SKM-1 treated with dmso at 0.1 percent for 144 hours (cell line): ENCODE results near the gene FTO.

Experiments
- DNase-seq: peaks from one replicate; lab custom pipeline; 2025; ENCODE audit not compliant: unreplicated experiment; lab: John Stamatoyannopoulos, UW

FTO gene

GRCh38 chr16:54142787-54143186, 438.8 kb downstream of the FTO start:
- DNase-seq: no peak

- DNase-seq: no peak
Measured at GRCh38 chr16:54143410-54143809, 439.5 kb downstream of the FTO start.

- DNase-seq: no peak
Measured at GRCh38 chr16:54143934-54144571, 440.1 kb downstream of the FTO start.

GRCh38 chr16:54144572-54144947, 440.6 kb downstream of the FTO start:
- no peak for DNase-seq

GRCh38 chr16:54145881-54146280, 441.9 kb downstream of the FTO start:
- no peak for DNase-seq

- no peak for DNase-seq
Measured at GRCh38 chr16:54148974-54149373, 445.0 kb downstream of the FTO start.

GRCh38 chr16:54150861-54151260, 446.9 kb downstream of the FTO start:
- no peak for DNase-seq

GRCh38 chr16:54152362-54153239, 448.6 kb downstream of the FTO start:
- no peak for DNase-seq

- DNase-seq: no peak
Measured at GRCh38 chr16:54153240-54153934, 449.4 kb downstream of the FTO start.

GRCh38 chr16:54156349-54156748, 452.4 kb downstream of the FTO start:
- no peak for DNase-seq

GRCh38 chr16:54158986-54159385, 455.0 kb downstream of the FTO start:
- no peak for DNase-seq

- no peak for DNase-seq
Measured at GRCh38 chr16:54159490-54160080, 455.6 kb downstream of the FTO start.

- DNase-seq: no peak
Measured at GRCh38 chr16:54160252-54160860, 456.4 kb downstream of the FTO start.

- DNase-seq: no peak
Measured at GRCh38 chr16:54160939-54161897, 457.3 kb downstream of the FTO start.

GRCh38 chr16:54163197-54163843, 459.4 kb downstream of the FTO start:
- DNase-seq: no peak

GRCh38 chr16:54164789-54165173, 460.8 kb downstream of the FTO start:
- no peak for DNase-seq

GRCh38 chr16:54165174-54165911, 461.4 kb downstream of the FTO start:
- no peak for DNase-seq

- DNase-seq: no peak
Measured at GRCh38 chr16:54165912-54166865, 462.2 kb downstream of the FTO start.
